ENCODE results near the gene ACOX2. TPM values are rescaled to one million over a fixed set of nuclear protein-coding genes. Genes with fewer than 3 reads are reported as not detected.

The ACOX2 gene
- total and polyA plus RNA-seq, 2 of the 13 experiments (the other 11 are each of a cell fraction or from before 2014, with no cell fraction given), result 42.6 to 98.5 TPM

DNA sequence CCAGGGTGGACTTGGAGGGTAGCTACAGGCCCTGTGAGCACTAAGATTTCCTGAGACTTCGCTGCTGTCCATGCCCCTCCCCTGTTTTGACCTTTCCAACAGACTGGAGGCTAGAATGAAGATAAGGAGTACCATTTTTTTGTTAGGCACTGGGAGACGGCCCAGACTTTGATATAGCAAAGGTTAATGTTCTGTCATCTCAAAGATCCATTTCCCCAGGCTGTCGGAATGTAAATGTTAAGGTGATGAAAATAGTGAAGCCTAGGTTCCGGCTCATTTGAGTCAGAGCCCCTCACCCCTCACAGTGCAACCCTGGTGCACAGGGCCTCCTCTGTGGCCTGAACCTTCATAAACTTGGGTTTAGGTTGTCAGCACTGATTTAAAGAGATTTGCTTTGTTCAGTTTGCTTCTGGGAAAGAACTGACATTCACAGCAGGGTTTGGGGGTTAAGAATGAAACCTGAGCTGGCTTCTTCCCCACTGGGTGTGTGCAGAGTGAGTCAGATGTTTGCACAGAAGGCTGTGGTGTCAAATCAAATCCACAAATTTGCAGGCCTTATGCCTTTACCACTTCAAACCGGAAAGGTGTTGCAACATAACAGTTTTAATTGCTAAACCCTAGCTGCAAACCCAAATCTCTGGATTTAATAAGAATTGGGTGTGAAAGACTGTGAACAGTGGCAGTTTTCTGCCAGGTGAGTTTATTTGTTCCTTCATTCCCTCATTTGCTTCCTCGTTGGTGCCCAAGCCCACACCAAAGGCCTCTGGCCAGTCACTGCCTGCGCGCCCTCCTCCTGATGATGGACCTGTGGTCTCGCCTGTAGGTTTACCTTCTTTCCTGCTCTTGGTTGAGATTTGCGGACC, 65.7 kb downstream of the ACOX2 start (continued):
- TF ChIP-seq ZNF256 (CRISPR knock-in tag; conservative IDR thresholded peaks at IDR 0.05) (no peak), TCF12 (IDR thresholded peaks at IDR 0.05) (no peak), TCF12 (CRISPR knock-in tag; IDR thresholded peaks at IDR 0.05) (peak; percentile 69; the same call in 1 of the 2 replicates), ZFP90 (CRISPR knock-in tag; IDR thresholded peaks at IDR 0.05; ENCODE audit: borderline replicate concordance) (peak; percentile 52; the same call in 1 of the 2 replicates), ZNF354B (CRISPR knock-in tag; IDR thresholded peaks at IDR 0.05) (no peak), ZBTB3 (CRISPR knock-in tag; IDR thresholded peaks at IDR 0.05; ENCODE audit: borderline replicate concordance, low read depth) (peak; percentile 77), ZNF775 (CRISPR knock-in tag; IDR thresholded peaks at IDR 0.05; ENCODE audit: borderline replicate concordance) (0 out of 2 replicates have a peak, but pooled peaks have one; percentile 20), FOXA3 (CRISPR knock-in tag; IDR thresholded peaks at IDR 0.05) (peak; percentile 96), ZNF747 (CRISPR knock-in tag; IDR thresholded peaks at IDR 0.05; ENCODE audit: borderline replicate concordance) (peak; percentile 62; the same call in 1 of the 2 replicates), ZNF878 (CRISPR knock-in tag; IDR thresholded peaks at IDR 0.05) (peak; percentile 66), ISX (CRISPR knock-in tag; conservative IDR thresholded peaks at IDR 0.05) (0 out of 2 replicates have a peak, but pooled peaks have one; percentile 26), KAT8 (CRISPR knock-in tag; IDR thresholded peaks at IDR 0.05) (peak; percentile 81), U2AF1 (optimal IDR thresholded peaks at IDR 0.05; ENCODE audit: low read depth, low read length) (no peak), MXI1 (IDR thresholded peaks at IDR 0.05; ENCODE audit: borderline replicate concordance, low read depth, low read length) (peak; percentile 35; the same call in 2 of the 3 replicates), CEBPB (IDR thresholded peaks at IDR 0.05; ENCODE audit: borderline replicate concordance, low read depth, low read length) (peak; percentile 98), GATAD2A (CRISPR knock-in tag; IDR thresholded peaks at IDR 0.05) (peak; percentile 93), RXRB (CRISPR knock-in tag; IDR thresholded peaks at IDR 0.05; ENCODE audit: borderline replicate concordance) (peak; percentile 80; the same call in 1 of the 2 replicates), ZBTB21 (CRISPR knock-in tag; IDR thresholded peaks at IDR 0.05) (peak; percentile 39; the same call in 1 of the 2 replicates), KLF6 (CRISPR knock-in tag; IDR thresholded peaks at IDR 0.05) (peak; percentile 87; the same call in 1 of the 2 replicates), JUNB (CRISPR knock-in tag; IDR thresholded peaks at IDR 0.05; ENCODE audit: borderline replicate concordance) (peak; percentile 100), ZNF766 (CRISPR knock-in tag; IDR thresholded peaks at IDR 0.05; ENCODE audit: borderline replicate concordance) (peak; percentile 93; the same call in 1 of the 2 replicates), KDM4B (CRISPR knock-in tag; IDR thresholded peaks at IDR 0.05) (peak; percentile 57; the same call in 1 of the 2 replicates)
- TF ChIP-seq, protein P1, sequence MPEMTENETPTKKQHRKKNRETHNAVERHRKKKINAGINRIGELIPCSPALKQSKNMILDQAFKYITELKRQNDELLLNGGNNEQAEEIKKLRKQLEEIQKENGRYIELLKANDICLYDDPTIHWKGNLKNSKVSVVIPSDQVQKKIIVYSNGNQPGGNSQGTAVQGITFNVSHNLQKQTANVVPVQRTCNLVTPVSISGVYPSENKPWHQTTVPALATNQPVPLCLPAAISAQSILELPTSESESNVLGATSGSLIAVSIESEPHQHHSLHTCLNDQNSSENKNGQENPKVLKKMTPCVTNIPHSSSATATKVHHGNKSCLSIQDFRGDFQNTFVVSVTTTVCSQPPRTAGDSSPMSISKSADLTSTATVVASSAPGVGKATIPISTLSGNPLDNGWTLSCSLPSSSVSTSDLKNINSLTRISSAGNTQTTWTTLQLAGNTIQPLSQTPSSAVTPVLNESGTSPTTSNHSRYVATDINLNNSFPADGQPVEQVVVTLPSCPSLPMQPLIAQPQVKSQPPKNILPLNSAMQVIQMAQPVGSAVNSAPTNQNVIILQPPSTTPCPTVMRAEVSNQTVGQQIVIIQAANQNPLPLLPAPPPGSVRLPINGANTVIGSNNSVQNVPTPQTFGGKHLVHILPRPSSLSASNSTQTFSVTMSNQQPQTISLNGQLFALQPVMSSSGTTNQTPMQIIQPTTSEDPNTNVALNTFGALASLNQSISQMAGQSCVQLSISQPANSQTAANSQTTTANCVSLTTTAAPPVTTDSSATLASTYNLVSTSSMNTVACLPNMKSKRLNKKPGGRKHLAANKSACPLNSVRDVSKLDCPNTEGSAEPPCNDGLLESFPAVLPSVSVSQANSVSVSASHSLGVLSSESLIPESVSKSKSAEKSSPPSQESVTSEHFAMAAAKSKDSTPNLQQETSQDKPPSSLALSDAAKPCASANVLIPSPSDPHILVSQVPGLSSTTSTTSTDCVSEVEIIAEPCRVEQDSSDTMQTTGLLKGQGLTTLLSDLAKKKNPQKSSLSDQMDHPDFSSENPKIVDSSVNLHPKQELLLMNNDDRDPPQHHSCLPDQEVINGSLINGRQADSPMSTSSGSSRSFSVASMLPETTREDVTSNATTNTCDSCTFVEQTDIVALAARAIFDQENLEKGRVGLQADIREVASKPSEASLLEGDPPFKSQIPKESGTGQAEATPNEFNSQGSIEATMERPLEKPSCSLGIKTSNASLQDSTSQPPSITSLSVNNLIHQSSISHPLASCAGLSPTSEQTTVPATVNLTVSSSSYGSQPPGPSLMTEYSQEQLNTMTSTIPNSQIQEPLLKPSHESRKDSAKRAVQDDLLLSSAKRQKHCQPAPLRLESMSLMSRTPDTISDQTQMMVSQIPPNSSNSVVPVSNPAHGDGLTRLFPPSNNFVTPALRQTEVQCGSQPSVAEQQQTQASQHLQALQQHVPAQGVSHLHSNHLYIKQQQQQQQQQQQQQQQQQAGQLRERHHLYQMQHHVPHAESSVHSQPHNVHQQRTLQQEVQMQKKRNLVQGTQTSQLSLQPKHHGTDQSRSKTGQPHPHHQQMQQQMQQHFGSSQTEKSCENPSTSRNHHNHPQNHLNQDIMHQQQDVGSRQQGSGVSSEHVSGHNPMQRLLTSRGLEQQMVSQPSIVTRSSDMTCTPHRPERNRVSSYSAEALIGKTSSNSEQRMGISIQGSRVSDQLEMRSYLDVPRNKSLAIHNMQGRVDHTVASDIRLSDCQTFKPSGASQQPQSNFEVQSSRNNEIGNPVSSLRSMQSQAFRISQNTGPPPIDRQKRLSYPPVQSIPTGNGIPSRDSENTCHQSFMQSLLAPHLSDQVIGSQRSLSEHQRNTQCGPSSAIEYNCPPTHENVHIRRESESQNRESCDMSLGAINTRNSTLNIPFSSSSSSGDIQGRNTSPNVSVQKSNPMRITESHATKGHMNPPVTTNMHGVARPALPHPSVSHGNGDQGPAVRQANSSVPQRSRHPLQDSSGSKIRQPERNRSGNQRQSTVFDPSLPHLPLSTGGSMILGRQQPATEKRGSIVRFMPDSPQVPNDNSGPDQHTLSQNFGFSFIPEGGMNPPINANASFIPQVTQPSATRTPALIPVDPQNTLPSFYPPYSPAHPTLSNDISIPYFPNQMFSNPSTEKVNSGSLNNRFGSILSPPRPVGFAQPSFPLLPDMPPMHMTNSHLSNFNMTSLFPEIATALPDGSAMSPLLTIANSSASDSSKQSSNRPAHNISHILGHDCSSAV (CRISPR knock-in tag; IDR thresholded peaks at IDR 0.05; ENCODE audit: borderline replicate concordance), result peak; percentile 63; the same call in 1 of the 2 replicates
